ENCODE results near the gene POU2AF2. TPM values are rescaled to one million over a fixed set of nuclear protein-coding genes. Genes with fewer than 3 reads are reported as not detected.

The POU2AF2 gene
- total RNA-seq, 6 experiments from 2014 or later = not detected

DNA sequence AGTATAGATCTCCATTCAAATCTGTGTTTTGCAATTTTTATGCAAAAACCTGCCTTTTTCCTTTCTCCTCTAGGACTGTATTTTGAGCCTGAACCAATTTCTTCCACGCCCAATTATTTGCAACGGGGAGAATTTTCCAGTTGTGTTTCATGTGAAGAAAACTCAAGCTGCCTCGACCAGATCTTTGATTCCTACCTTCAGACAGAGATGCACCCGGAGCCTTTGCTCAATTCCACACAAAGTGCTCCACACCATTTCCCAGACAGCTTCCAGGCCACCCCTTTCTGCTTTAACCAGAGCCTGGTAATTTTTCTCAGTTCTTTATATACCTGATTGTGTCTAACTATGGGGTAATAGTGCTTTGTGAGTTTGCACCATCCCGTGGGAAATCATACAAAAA, 60.8 kb downstream of the POU2AF2 start:
- no peaks in the 10 kb centered on the region for H3K9me3 ChIP-seq
- no peaks in the 10 kb centered on the region for H3K36me3 ChIP-seq
- TF ChIP-seq, protein P1, sequence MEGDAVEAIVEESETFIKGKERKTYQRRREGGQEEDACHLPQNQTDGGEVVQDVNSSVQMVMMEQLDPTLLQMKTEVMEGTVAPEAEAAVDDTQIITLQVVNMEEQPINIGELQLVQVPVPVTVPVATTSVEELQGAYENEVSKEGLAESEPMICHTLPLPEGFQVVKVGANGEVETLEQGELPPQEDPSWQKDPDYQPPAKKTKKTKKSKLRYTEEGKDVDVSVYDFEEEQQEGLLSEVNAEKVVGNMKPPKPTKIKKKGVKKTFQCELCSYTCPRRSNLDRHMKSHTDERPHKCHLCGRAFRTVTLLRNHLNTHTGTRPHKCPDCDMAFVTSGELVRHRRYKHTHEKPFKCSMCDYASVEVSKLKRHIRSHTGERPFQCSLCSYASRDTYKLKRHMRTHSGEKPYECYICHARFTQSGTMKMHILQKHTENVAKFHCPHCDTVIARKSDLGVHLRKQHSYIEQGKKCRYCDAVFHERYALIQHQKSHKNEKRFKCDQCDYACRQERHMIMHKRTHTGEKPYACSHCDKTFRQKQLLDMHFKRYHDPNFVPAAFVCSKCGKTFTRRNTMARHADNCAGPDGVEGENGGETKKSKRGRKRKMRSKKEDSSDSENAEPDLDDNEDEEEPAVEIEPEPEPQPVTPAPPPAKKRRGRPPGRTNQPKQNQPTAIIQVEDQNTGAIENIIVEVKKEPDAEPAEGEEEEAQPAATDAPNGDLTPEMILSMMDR (IDR thresholded peaks at IDR 0.05) = no peak
- DNase-seq = no peak
- H3K4me3 ChIP-seq = no peak overlapping the region
- H3K27me3 ChIP-seq = no peaks in the 10 kb centered on the region
- ATAC-seq = no peak
- peaks cover 0 to 38% (median 17%) of the 10 kb centered on the region in 4 donors for H3K4me1 ChIP-seq
- intact Hi-C loops (cut with DNase I) = no loop called here
- 95% methylated on average over 5 of the region's 5 CpGs for WGBS (ENCODE audit: insufficient coverage, low coverage, low lambda C conversion rate, missing lambda C conversion rate)
- no peak overlapping the region for H3K27ac ChIP-seq

DNA sequence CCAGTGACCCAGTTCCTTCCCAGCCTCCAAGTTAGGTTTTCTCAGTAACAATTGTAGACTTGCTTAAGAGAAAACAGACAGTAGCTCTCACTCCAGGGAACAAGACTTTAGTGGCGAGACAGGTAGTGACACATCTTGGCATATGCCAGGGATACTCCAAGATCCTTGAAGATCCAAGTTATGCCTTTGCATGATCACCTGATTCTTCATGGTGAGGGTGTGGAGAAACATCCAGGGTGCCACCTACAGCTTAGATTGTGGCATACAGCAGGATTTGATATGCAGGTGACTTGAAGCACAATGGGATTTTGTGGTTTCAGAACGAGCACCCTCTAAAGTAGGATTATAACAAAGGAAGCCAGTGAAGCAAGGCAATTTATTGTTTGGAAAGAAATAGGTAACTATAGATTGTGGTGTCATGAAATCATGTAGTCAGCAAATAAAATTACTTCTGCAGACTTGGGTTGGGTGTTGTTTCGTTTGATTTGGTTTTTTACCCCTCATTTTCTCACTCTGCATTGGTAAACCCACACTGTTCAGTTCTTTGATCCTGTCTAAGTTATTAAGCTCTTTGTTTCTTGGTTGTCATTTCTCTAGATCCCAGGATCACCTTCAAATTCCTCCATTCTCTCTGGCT, 62.1 kb downstream of the POU2AF2 start:
- no peaks in the 10 kb centered on the region for H3K27me3 ChIP-seq
- intact Hi-C loops (cut with DNase I) = no loop called here
- H3K4me3 ChIP-seq = no peak overlapping the region
- no peaks in the 10 kb centered on the region for H3K36me3 ChIP-seq
- DNase-seq (no peak), ATAC-seq (no peak)
- H3K9me3 ChIP-seq = no peaks in the 10 kb centered on the region
- peaks cover 0 to 26% (median 9%) of the 10 kb centered on the region in 4 donors for H3K4me1 ChIP-seq
- no peak for TF ChIP-seq POLR2A (IDR thresholded peaks at IDR 0.05)
- TF ChIP-seq, protein P1 (IDR thresholded peaks at IDR 0.05) = no peak
- no peak overlapping the region for H3K27ac ChIP-seq
- WGBS (ENCODE audit: insufficient coverage, low coverage, low lambda C conversion rate, missing lambda C conversion rate) = 81% methylated on average over 3 of the region's 3 CpGs

DNA sequence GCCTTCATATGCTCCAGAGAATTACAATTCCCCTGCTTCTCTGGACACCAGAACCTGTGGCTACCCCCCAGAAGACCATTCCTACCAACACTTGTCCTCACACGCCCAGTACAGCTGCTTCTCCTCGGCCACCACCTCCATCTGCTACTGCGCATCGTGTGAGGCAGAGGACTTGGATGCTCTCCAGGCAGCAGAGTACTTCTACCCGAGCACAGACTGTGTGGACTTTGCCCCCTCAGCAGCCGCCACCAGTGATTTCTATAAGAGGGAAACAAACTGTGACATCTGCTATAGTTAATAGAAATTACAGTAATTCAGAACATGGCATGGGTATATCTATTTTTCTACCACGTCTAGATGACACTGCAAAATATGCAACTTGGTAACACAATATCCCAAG, 62.6 kb downstream of the POU2AF2 start:
- WGBS (ENCODE audit: insufficient coverage, low coverage, low lambda C conversion rate, missing lambda C conversion rate) = 32% methylated on average over 7 of the region's 7 CpGs
- intact Hi-C loops (cut with DNase I) = no loop called here
- no peaks in the 10 kb centered on the region for H3K9me3 ChIP-seq
- peak; percentile 85 to 93 (median 90) for ATAC-seq
- peaks cover 0 to 20% (median 6%) of the 10 kb centered on the region in 4 donors for H3K4me1 ChIP-seq
- H3K27ac ChIP-seq = no peak overlapping the region
- peak; percentile 83 to 89 (median 87) for DNase-seq
- TF ChIP-seq, protein P1 (IDR thresholded peaks at IDR 0.05) = no peak
- no peak for TF ChIP-seq POLR2A (IDR thresholded peaks at IDR 0.05)
- no peaks in the 10 kb centered on the region for H3K36me3 ChIP-seq
- H3K4me3 ChIP-seq = no peak overlapping the region
- H3K27me3 ChIP-seq = no peaks in the 10 kb centered on the region

DNA sequence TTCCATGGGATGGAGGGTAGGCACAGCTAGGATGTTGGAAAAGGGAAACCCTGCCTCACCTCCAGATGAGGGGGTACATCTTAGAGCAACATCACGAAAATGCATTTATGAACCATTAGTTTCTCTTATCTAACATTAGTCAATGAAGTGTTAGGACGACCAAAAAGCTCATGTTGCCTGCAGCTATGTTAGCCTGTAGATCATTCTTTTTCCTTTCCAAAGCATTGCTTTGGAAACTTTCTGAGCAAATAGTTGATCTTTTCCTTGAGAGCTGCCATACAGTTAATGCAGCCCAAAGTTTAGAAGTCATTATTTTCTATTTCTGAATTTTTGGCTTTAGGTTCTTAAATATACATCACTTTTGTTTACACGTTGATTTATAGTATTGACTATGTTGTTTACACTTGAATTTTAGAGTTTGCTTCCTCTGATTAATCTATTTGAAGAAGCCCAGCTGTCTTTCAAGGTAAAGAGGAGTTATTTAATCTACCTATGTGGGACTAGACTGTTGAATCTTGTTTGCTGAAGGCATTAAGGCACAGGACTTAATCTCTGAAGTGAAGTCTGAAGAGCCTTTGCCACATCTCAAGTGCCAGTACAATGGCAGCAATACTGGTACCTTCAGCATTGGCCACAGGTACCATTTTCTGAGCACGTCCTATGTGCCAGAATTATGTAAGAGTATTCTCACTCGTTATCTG, 63.8 kb downstream of the POU2AF2 start:
- H3K4me1 ChIP-seq = peaks cover 0 to 10% (median 2%) of the 10 kb centered on the region in 4 donors
- no peaks in the 10 kb centered on the region for H3K9me3 ChIP-seq
- TF ChIP-seq, protein P1 (IDR thresholded peaks at IDR 0.05) = no peak
- TF ChIP-seq POLR2A (IDR thresholded peaks at IDR 0.05) = no peak
- DNase-seq = no peak
- H3K27ac ChIP-seq = no peak overlapping the region
- WGBS (ENCODE audit: insufficient coverage, low coverage, low lambda C conversion rate, missing lambda C conversion rate) = 84% methylated on average over 4 of the region's 5 CpGs
- ATAC-seq = no peak
- no peaks in the 10 kb centered on the region for H3K36me3 ChIP-seq
- intact Hi-C loops (cut with DNase I) = no loop called here
- no peaks in the 10 kb centered on the region for H3K27me3 ChIP-seq
- H3K4me3 ChIP-seq = no peak overlapping the region
